H1 (cell line): Measurements from ENCODE around the gene ADAM22. TPM values are rescaled to one million over a fixed set of nuclear protein-coding genes. Genes with fewer than 3 reads are reported as not detected.

Experiments
- BCL11A ChIP-seq, 2 experiments: IDR thresholded peaks; one replicate each; pipeline ENCODE4 v1.6.1; 2011; ENCODE audit warnings: low read depth in 2 of 2, low read length in 2 of 2, mild to moderate bottlenecking in 2 of 2
- BRCA1 ChIP-seq: IDR thresholded peaks from 2 replicates; pipeline ENCODE4 v1.6.1; 2012; ENCODE audit warnings: low read depth, low read length, improper control_type of control experiment
- CREB1 ChIP-seq: IDR thresholded peaks from 2 replicates; pipeline ENCODE4 v1.6.1; 2012; ENCODE audit warnings: inconsistent platforms
- CTCF ChIP-seq, 3 experiments: IDR thresholded peaks; 1 replicate in 2 of 3; 2 replicates in 1 of 3; pipeline versions ENCODE4 v1.5.1 to v1.6.1; 2011; ENCODE audit warnings: low read length in 3 of 3, mild to moderate bottlenecking in 3 of 3, inconsistent platforms in 2 of 3, low read depth in 1 of 3, moderate library complexity in 1 of 3; ENCODE audit not compliant: insufficient read depth in 1 of 3; ENCODE audit errors: control extremely low read depth in 1 of 3
- EGR1 ChIP-seq: IDR thresholded peaks from 2 replicates; pipeline ENCODE4 v1.6.1; 2011; ENCODE audit warnings: low read depth, low read length, borderline replicate concordance
- GTF2F1 ChIP-seq: IDR thresholded peaks from 2 replicates; pipeline ENCODE4 v1.6.1; 2012; ENCODE audit warnings: low read depth, low read length, improper control_type of control experiment, borderline replicate concordance
- JUND ChIP-seq: IDR thresholded peaks from 2 replicates; pipeline ENCODE4 v1.6.1; 2011; ENCODE audit warnings: mild to moderate bottlenecking, improper control_type of control experiment, low read length
- KDM4A ChIP-seq: IDR thresholded peaks from one replicate; pipeline ENCODE4 v1.7.1; 2012; ENCODE audit warnings: low read depth, mild to moderate bottlenecking, moderate library complexity, low read length, inconsistent platforms; ENCODE audit not compliant: severe bottlenecking
- MAX ChIP-seq: IDR thresholded peaks from 2 replicates; pipeline ENCODE4 v1.6.1; 2012; ENCODE audit warnings: inconsistent platforms
- NANOG ChIP-seq: IDR thresholded peaks from 2 replicates; pipeline ENCODE4 v1.6.1; 2011; ENCODE audit warnings: low read length, low read depth, mild to moderate bottlenecking, inconsistent platforms; ENCODE audit not compliant: insufficient read depth, poor library complexity, severe bottlenecking
- RBBP5 ChIP-seq: IDR thresholded peaks from 2 replicates; pipeline ENCODE4 v1.7.1; 2012; ENCODE audit warnings: low read depth, mild to moderate bottlenecking, inconsistent platforms, low read length, moderate library complexity, borderline replicate concordance
- RNF2 ChIP-seq: fragments of 200-900, 300-1000 bp; sonication (generic); IDR thresholded peaks from 2 replicates; pipeline ENCODE4 v1.7.1; 2016; ENCODE audit warnings: borderline replicate concordance, low read depth, mild to moderate bottlenecking, antibody characterized with exemption, low read length; ENCODE audit not compliant: poor library complexity, severe bottlenecking; ENCODE audit errors: missing control alignments
- RXRA ChIP-seq: IDR thresholded peaks from 2 replicates; pipeline ENCODE4 v1.6.1; 2011; ENCODE audit warnings: low read depth, mild to moderate bottlenecking, low read length, moderate library complexity; ENCODE audit not compliant: insufficient read depth
- SUZ12 ChIP-seq: fragments of 200-600 bp; sonication (generic); IDR thresholded peaks from 2 replicates; pipeline ENCODE4 v1.6.1; 2012; ENCODE audit warnings: mild to moderate bottlenecking, inconsistent platforms, low read length, moderate library complexity, mixed read lengths
- TAF1 ChIP-seq: IDR thresholded peaks from 2 replicates; pipeline ENCODE4 v1.6.1; 2011; ENCODE audit warnings: mild to moderate bottlenecking, low read depth, low read length
- TAF7 ChIP-seq: optimal IDR thresholded peaks from 2 replicates; pipeline ENCODE3; 2011; ENCODE audit warnings: low read depth, mild to moderate bottlenecking, inconsistent platforms, low read length, moderate library complexity, borderline replicate concordance
- USF2 ChIP-seq: IDR thresholded peaks from 2 replicates; pipeline ENCODE4 v1.6.1; 2011; ENCODE audit warnings: low read length, improper control_type of control experiment
- ZNF274 ChIP-seq: IDR thresholded peaks from 2 replicates; pipeline ENCODE4 v1.7.0; 2012; ENCODE audit warnings: low read length, borderline replicate concordance; ENCODE audit errors: extremely low read depth
- polyA plus RNA-seq, 7 experiments: library from polyadenylated mRNA; depleted of rRNA in 3 of 7; stranded (reverse) in 5 of 7; unstranded in 2 of 7; fragments of >200 nt in 5 of 7; fragments of 200-250 nt in 2 of 7; gene quantifications; 1 replicate in 5 of 7; 2 replicates in 1 of 7; 4 replicates in 1 of 7; pipeline versions ENCODE4 v1.2.1 to v1.2.3, GENCODE V29; 2011 to 2013; ENCODE audit warnings: missing spikeins in 2 of 7, mixed read lengths in 2 of 7
- total RNA-seq: library from RNA; stranded (reverse); fragmentation: NEBNext Ultra II Directional; extraction: Animal tissue kit (Norgen Biotek cat#: 25700); gene quantifications from 2 replicates; pipeline ENCODE4 v1.2.1, GENCODE V29; 2021

ADAM22 gene
- total and polyA plus RNA-seq, 2 of the 8 experiments (the other 6 are each of a cell fraction or from before 2014, with no cell fraction given), result 4.6 to 21.4 TPM

GRCh38 chr7:88219781-88220747 is 286.0 kb downstream of the ADAM22 start, which contains the start of gene SRI (continued):
- TF ChIP-seq BCL11A (IDR thresholded peaks at IDR 0.05; ENCODE audit: low read depth in 2 of 2, low read length in 2 of 2) (no peak), RBBP5 (peak; percentile 68), CTCF (IDR thresholded peaks at IDR 0.05; ENCODE audit: control extremely low read depth in 1 of 3, insufficient read depth in 1 of 3, low read depth in 1 of 3, low read length in 3 of 3) (peak; percentile 62 to 74 (median 63)), BRCA1 (no peak), ZNF274 (no peak), KDM4A (peak; percentile 92), GTF2F1 (no peak), EGR1 (peak; percentile 49; the same call in 1 of the 2 replicates), USF2 (no peak), NANOG (no peak), TAF1 (peak; percentile 81), MAX (peak; percentile 69), RNF2 (no peak), RXRA (no peak), JUND (peak; percentile 94), TAF7 (peak; percentile 26), SUZ12 (no peak), CREB1 (0 out of 2 replicates have a peak, but pooled peaks have one; percentile 38)
